Stimulated activated CD4-positive, alpha-beta T cell treated with anti-CD3 and anti-CD28 coated beads, TNF-alpha, amount 100 ng/mL, for 48 hours (primary cell): ENCODE results near the gene DNAJB6.

Experiments used
- DNase-seq, 3 donors: peaks; one replicate each; pipeline ENCODE4 v3.0.0-alpha.2; 2020; ENCODE audit warnings: low read depth in 3 of 3

Gene DNAJB6

DNA sequence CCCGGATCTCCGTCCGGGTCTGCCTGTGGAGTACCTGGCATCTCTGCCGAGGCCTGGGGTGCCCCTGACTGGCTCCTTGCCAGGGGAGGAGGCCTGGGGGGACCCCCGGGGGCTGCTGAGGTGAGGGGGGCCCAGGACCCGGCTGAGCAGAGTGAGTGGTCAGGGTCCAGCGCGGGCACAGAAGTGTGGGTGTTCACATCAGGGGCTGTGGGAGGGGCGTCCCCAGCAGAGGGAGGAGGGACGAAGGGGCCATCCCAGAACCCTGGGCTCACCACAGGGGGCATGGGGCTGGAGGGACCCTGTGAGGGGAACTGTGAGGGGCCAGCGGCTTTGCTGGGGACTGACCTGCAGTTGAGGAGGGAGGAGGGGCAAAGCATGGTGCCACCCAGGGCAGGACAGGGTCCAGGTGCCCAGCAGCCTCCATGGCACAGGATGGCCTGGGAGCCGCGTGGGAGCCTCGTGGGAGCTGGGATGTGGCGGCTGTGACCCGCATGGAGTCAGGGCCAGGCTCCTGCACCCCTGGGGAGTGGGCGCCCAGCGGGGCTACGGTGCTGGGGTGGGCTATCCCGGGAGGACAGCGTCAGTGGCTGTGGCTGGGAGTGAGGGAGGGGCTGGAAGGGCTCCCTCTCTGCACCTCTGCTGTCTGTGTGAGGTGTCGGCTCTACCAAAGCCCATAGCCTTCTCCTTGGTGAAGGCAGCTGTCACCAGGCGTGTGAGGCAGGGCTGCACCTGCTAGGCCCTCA is 91.2 kb downstream of the DNAJB6 start:
- no peak for DNase-seq

DNA sequence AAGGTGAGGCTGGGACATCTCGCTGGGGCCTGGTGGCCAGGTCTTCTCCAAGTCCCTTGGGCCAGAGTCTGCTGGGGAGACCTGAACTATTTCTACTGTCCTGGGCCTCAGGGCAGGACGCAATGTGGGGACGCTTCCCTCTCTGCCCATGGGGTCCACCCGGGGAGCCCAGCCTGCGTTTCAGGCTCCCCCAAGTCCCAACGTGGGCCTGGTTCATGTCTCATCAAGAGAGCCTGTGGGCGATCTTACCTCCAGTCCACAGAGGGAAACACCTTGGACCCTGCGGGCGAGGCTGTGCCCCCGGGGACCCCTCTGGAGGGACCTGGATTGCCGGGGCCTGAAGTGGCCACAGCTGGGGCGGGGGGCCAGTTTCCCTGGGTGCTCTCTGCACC is 91.7 kb downstream of the DNAJB6 start:
- no peak for DNase-seq

DNA sequence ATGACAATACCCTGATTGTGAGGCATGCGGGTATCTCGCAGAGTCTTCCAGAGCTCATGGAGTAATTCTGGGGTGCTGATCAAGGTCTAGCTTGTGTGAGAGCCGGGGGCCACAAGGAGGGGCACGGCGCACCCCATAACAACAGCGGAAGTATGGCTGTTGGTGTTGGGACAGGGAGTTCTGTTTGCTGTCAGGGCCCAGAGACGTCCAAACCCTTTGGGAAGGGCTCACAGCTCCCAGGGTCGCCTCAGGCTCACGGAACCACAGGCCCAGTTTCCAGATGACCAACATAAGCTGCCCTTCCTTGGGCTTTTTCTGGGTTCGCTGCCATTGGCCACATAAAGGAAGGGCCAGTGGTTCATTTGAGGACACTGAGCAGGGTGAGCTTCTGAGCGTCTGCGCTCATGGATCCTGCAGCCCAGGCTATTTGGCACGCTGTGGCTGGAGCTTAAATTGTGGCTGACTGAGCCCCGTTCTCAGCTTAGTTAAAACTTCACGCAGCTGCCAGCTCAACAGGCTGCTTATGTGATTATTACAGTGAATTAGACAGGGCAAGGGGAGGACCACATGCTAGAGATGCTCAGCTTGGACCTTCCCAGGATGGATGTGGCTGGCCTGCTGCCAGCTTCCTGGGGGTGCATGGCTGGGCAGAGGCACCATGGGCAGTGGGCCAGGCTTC is 92.3 kb downstream of the DNAJB6 start:
- no peak for DNase-seq

DNA sequence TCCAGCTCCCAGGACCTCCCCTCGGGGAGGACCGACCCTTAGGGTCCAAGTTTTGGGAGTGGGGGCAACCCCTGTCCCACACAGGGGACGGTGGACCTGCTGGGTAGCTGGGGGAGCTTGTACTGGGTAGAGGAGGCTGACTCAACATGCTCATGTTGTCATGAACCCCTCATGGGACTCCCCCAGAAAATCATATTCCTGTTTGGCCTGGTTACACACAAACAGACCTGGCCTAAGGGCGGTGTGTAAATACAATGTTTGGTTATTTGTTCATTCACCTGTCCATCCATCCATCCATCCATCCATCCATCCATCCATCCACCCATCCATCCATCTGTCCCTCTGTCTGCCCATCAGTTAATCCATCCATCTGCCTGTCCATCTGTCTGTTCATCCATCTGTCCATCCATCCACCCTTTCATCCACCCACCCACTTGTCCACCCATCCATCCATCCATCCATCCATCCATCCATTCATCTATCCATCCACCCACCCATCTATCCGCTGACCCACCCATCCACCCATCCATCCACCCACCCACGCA is 92.9 kb downstream of the DNAJB6 start:
- DNase-seq: no peak

DNA sequence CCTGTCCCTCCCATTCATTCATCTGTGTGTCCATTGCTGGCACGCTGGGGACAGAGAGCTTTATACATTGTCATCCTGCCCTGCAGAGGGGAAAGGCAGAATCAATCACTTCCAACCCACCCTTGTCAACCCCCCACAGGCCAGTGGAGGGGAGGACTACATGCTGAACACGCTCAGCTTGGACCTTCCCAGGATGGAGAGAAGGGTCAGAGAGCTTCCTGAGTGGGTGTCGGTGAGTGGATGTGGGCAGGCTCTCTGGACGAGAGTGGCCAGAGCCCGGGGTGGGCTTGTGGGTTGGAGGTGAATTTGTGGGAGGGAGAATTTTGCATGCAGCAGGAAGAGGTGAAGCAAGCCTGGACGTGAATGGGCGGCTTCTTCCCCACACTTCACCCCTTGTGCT is 93.9 kb downstream of the DNAJB6 start:
- DNase-seq: no peak

DNA sequence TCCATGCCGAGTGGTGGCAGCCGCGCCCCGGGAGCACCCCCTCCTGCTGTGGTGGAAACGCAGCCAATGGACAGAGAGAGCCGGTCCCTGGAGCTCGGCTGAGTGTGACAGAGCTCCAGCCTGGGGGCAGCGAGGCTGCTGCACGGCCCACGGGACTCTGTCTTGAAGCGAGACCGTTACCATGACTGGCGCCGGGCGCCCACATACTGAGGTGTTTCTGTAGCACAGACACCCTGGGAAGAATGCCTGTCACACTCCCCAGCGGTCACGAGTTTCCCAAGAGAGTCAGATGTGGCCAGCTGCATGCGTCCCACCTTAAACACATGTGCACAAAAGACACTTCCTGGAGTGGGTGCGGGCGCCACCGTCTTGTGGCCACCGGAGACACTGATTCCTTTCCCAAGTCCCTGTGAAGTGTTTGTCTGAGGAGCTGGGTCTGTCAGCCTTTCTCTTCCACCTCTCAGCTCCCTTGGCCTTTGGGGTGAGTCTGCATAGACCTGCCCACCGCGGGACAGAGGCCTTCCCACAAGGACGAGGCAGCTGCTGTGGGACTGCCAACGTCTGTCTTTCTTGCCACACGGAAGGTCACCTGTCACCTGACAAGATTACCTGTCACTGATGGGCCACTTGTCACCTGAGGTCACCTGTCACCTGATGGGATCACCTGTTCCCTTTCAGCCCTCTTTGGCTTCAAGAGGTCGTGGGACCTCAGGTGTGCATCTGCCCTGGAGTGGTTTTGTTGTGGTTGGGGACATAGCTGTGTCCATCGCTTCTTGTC is 94.6 kb downstream of the DNAJB6 start:
- DNase-seq: no peak

DNA sequence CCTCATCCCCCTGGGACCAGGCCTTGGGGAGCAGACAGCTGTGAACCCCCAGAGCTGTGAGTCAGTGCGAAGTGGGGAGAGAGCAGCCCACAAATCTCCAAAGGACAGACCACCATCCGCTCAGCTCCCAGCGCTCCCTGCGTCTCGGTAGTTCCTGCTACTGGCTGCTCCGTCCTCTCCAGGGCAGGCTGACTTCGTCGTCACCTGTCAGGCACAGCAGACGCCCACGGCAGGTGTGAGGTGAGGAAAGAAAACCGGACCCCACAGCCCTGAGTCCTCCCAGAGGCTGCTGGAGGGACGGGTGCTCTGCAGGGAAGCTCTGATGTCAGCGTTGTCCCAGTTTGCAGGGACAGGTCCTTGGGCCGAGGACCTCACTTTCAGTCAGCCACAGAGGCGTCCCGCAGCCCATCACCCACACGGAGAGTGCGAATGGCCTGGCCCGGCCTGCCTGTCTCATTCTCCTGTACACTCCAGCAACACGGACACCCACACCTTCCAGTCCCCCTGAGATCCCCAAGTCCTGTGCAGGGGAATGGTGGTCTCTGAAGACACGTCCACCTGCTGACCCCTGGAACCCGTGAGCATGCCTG is 95.2 kb downstream of the DNAJB6 start:
- no peak for DNase-seq

DNA sequence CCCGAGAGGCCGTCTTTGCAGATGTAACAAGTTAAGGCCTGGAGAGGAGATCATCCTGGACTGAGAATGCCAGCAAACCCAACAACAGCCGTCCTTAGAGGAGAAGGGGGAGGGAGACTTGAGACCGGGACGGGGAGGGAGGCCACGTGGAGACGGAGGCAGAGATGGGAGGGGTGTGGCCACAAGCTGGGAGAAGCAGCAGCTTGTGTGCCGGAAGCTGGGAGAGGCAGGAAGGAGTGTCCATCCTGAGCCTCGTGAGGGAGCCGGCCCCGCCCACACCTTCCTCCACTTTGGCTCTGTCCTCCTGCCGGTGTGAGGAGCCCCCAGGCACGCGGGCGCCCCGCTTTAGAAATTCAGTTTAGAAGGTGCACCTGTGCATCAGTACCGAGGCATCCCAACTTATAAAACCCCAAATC is 95.7 kb downstream of the DNAJB6 start:
- DNase-seq: no peak

DNA sequence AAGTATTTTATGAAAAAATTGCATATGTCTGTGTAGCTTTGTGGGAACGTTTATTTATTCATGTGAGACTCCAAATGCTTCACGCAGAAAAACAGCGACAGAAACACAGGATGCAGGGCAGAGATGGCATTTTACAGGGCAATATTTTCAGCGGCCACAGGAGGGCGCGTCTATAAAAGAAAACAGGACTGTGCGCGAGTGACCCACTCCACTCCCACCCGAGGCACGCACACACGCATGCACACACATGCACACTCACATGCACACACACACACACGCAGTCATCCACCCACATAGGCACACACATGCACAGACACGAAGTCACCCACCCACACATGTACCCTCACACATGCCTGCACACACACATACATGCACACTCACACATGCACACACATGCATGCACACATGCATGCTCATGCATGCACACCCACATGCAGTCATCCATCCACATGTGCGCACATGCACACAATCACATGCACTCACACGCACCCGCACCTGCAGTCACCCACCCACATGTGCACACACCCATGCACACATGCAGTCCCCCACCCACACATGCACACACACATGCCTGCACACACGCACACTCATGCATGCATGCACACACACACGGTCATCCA is 96.3 kb downstream of the DNAJB6 start:
- peak in 2 of 3 donors; percentile 27 to 32 for DNase-seq

DNA sequence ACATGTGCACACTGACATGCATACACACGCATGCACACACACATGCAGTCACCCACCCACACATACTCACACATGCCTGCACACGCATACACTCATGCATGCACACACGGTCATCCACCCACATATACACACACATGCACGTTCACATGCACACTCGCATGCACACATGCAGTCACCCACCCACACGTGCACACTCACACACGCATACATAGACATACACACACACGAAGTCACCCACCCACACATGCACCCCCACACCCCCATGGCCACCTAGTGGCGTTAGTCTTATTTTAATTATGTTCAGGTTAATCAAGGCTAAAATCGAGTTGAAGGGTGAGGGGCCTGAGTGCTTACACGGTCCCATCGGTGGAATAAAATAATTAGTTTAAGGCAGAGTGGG is 96.8 kb downstream of the DNAJB6 start:
- no peak for DNase-seq

DNA sequence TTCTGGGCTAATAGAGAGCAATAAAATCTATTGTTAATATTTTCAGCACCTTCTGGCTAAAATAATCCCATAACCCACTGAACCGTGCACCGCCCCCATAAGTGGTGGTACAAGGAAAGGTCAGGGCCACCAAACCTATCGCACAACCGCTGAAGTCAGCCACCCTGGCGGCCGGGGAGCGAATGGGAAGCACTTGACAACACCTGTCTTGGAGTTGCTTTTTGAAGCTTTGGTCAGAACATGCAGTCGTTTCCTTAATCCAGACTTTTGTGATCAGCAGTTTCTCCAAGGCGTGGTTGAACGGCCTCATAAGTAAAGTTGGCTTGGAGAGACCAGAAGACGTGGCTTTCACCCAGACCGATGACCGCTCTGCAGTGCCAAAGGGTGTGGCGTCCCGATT is 97.4 kb downstream of the DNAJB6 start:
- DNase-seq: no peak

DNA sequence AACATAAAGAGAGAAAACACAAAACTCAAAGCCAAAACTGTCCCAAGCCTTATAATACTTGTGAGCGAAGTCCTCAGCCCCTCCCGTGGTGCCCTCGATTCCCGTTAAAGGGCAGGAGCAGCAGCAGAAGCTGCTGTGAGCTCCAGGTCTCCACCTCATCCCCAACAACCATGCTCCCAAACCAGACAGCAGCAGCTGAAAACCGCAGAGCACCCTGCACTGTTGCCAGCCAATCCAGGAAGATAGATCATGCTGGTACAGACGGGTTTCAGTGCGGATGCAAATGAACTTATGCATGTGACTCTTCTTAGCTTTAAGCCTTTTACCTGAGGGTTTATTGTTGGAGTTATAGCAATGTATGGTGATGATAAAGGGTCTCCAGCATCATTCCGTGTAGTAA is 97.9 kb downstream of the DNAJB6 start:
- no peak for DNase-seq

DNA sequence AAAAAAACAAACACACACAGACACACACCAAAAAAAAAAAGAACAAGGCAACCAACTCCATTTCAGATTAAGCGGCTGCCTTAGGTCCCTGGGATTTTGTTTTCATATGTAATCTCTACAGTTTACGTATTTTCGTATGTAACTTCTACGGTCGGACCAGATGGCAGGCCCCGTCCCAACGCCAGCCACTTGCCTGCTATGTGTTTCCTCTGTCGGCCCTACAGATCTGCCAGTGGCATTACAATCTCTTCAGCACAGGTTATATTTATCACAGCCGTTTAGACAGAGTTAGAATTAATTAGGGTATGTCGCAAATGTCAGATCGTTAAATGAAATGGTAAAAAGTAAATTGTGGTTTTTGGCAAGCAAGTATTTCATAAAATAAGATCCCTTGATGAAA is 99.3 kb downstream of the DNAJB6 start:
- no peak for DNase-seq

DNA sequence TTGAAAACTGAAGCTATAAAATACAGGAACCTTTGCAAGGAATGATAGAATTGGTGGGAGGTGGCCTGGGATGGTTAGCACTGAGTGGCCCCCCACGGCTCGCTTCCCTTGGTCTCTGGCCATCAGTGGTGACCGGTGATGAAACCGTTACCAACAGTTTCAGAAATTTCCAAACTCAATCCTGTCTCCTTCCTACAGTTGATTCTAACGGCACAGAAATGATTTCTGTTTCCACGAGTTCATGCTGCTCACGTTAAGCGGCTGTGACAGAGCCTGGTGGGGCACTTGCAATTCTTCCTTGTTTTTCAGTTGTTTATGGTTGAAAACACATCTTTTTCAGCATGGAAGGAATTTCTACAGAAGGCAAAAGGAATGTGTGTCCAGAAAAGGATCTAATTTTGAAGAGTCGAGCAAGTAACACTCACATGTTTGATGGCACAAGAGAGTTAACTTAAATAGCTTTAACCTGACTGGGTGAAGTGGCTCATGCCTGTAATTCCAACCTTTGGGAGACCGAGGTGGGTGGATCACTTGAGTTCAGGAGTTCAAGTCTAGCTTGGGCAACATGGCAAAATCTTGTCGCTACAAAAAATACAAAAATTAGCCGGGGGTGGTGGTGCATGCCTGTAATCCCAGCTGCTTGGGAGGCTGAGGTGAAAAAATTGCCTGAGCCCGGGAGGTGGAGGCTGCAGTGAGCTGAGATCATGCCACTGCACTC is 100.1 kb downstream of the DNAJB6 start:
- no peak for DNase-seq

DNA sequence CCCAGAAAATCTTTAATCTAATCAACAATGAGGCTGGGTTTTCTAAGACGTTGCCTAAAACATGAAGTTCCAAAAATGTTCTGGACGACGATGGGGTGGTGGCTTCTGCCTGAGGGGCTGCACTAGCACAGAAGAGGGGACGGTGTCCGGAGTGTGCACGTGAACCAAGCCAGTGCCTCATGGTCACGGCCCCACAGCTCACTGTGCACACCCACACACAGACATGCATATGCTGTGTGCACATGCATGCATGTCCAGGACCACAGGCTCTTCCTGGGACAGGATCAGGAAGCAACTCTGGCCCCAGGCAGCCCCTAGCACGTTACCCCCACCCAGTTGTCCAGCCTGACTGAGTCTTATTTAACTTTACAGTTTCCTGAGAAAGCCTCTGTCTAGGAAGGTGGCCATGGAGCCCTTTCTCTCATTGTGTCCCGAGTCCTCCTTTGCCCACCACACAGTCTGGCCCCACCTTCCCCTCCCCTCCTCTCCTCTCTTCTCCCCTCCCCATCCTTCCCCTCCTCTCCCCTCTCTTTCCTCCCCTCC is 100.8 kb downstream of the DNAJB6 start:
- DNase-seq: no peak

DNA sequence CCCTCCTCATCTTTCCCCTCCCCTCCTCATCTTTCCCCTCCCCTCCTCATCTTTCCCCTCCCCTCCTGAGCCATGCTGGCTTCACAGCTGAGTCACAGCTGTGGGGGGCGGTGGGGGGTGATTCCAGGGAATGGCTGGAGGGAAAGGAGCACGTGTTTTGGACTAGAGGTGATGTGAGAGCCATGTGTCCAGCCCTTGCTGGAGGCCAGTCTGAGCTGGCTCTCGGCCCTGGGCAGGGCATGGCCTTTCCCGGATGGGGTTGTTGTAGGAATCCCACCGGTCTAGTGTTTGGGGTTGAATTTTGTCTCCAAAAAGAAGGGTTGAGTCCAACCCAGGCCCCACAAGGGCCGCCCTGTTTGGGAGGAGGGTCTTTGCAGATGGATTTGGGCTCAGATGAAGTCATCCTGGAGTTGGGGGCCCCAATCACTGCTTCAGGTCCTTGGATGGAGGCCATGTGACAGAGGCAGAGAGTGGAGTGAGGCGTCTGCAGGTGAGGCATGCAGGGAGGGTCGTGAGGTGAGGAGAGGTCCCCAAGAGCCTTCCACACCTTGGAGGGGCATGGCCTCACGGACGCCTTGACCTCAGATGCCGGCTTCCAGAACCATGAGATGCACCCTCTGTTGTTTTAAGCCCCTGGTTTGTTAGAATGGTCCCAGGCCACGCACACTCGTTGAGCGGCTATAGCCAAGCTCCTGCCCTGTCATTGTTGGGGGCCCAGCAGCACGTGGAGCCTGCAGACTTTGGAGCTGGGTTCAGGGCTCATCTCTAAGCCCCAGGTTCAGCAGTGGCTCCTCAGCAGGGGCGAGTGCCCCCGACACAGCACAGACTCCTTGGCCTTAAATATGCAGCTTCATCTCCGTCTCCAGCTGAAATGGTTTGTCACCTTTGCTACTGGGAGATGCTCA is 101.6 kb downstream of the DNAJB6 start:
- no peak for DNase-seq

DNA sequence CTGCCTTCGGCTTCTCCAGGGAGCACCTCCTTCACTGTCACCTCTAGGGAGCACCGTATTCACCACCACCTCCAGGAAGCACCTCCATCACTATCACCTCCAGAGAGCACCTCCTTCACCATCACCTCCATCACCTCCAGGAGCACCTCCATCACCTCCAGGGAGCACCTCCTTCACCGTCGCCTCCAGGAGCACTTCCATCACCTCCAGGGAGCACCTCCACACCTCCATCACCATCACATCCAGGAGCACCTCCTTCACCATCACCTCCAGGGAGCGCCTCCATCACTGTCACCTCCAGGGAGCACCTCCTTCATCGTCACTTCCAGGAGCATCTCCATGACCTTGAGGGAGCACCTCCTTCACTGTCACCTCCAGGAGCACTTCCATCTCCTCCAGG is 102.3 kb downstream of the DNAJB6 start:
- no peak for DNase-seq

DNA sequence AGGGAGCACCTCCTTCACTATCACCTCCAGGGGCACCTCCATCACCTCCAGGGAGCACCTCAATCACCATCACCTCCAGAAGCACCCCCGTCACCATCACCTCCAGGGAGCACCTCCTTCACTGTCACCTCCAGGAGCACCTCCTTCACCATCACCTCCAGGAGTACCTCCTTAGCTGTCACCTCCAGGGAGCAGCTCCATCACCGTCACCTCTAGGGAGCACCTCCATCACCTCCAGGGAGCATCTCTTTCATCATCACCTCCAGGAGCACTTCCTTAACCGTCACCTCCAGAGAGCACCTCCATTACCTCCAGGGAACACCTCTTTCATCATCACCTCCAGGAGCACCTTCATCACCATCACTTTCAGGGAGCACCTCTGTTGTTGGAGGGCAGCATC is 103.0 kb downstream of the DNAJB6 start:
- no peak for DNase-seq

DNA sequence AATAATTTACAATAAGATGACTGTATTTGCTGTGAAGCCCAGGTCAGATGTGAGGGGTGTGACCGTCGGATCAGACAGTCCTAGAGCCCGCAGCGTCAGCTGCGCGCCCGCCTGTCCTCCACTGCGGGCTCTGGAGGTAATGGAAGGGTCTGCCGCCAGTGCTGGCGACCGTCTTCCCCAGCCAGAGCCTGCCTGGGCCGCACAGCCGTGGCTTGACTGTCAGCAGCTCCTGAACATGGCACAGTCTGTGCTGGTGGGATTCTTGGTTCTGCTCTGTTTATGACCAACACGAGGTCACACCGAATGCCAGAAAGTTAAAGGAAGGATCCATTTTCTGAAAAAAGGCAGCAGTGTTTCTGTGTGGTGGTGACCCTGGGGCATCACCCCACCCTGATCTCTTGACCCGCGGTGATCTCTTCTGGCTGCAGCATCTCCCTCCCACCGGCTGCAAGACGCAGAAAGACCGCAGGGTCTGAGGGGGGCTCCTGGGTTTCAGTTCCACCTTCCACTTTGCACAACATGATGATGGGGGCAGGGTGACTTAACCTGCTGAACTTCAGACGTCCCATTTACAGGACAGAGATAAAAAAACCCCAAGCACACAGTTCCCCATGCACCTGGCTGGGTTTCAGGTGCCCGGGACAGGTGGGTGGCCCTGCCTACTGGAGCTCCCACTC is 103.7 kb downstream of the DNAJB6 start:
- no peak for DNase-seq
